H1 (cell line): ENCODE results near the gene VENTX. TPM values are rescaled to one million over a fixed set of nuclear protein-coding genes. Genes with fewer than 3 reads are reported as not detected.

ENCODE experiments used
- CHD1 ChIP-seq: IDR thresholded peaks from 2 replicates; pipeline ENCODE4 v1.6.1; 2012; ENCODE audit warnings: low read depth, low read length, improper control_type of control experiment
- KDM1A ChIP-seq: fragments of 200-600, 300-600 bp; sonication (generic); IDR thresholded peaks from 2 replicates; pipeline ENCODE4 v1.7.1; 2016; ENCODE audit warnings: mild to moderate bottlenecking, low read length, borderline replicate concordance
- MAFK ChIP-seq: IDR thresholded peaks from 2 replicates; pipeline ENCODE4 v1.6.1; 2012; ENCODE audit warnings: low read depth, mild to moderate bottlenecking, improper control_type of control experiment, low read length
- SAP30 ChIP-seq: fragments of 300-600 bp; sonication (generic); IDR thresholded peaks from 2 replicates; pipeline ENCODE4 v1.7.1; 2012; ENCODE audit warnings: low read length, moderate library complexity, mild to moderate bottlenecking, inconsistent platforms; ENCODE audit not compliant: insufficient read depth, insufficient replicate concordance
- polyA plus RNA-seq, 7 experiments: library from polyadenylated mRNA; depleted of rRNA in 3 of 7; stranded (reverse) in 5 of 7; unstranded in 2 of 7; fragments of >200 nt in 5 of 7; fragments of 200-250 nt in 2 of 7; gene quantifications; 1 replicate in 5 of 7; 2 replicates in 1 of 7; 4 replicates in 1 of 7; pipeline versions ENCODE4 v1.2.1 to v1.2.3, GENCODE V29; 2011 to 2013; ENCODE audit warnings: missing spikeins in 2 of 7, mixed read lengths in 2 of 7
- total RNA-seq: library from RNA; stranded (reverse); fragmentation: NEBNext Ultra II Directional; extraction: Animal tissue kit (Norgen Biotek cat#: 25700); gene quantifications from 2 replicates; pipeline ENCODE4 v1.2.1, GENCODE V29; 2021

VENTX gene
- total and polyA plus RNA-seq, 2 of the 8 experiments (the other 6 are each of a cell fraction or from before 2014, with no cell fraction given) = 5.6 TPM

GRCh38 chr10:133272964-133273420 lies 35.3 kb downstream of the VENTX start (continued):
- TF ChIP-seq MAFK = no peak
- no peak for TF ChIP-seq KDM1A
- no peak for TF ChIP-seq SAP30
- no peak for TF ChIP-seq CHD1
